Fibroblast of gingiva (primary cell): ENCODE results near the gene B3GNT2.
A peak's percentile ranks its signal among the peaks of the same experiment; 100 is the strongest.
"Not testable (repeated sequence)": the region's sequence is repeated elsewhere in the genome, so short reads cannot be mapped to it uniquely, and the experiment has no call there.

Source experiments
- DNase-seq: peaks from one replicate; pipeline ENCODE4 v3.0.0-alpha.2; 2011; ENCODE audit warnings: low read depth

The B3GNT2 gene, protein sequence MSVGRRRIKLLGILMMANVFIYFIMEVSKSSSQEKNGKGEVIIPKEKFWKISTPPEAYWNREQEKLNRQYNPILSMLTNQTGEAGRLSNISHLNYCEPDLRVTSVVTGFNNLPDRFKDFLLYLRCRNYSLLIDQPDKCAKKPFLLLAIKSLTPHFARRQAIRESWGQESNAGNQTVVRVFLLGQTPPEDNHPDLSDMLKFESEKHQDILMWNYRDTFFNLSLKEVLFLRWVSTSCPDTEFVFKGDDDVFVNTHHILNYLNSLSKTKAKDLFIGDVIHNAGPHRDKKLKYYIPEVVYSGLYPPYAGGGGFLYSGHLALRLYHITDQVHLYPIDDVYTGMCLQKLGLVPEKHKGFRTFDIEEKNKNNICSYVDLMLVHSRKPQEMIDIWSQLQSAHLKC

GRCh38 chr2:62195421-62196277, at the start of gene B3GNT2:
TSS of gene B3GNT2 (plus strand) at chr2:62196115. CDS start at chr2:62222221, 26,106 bp downstream.
- peak; percentile 72 for DNase-seq

- not testable (repeated sequence) for DNase-seq
Observed at GRCh38 chr2:62146790-62147189, 49.1 kb upstream of the B3GNT2 start.

- DNase-seq, result peak; percentile 93
Observed at GRCh38 chr2:62147610-62148301, 48.2 kb upstream of the B3GNT2 start.

DNA sequence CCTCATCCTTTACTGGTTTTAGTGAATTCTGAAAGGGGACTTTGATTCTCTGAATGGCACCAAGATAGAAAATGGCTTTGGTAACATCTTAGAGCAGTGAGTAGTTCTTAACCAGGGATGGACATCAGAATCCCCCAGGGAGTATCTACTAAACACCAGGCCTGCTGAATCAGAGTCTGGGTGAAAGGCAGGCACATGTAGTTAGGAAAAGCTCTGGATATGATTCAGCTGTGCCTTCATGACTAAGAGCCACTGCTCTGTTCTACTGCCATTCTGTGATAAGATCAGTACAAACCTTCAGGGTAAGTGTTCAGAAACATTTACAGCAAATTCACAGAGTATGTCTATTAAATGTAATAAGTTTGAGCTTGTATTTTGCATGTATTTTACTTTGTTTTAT, 46.2 kb upstream of the B3GNT2 start:
- peak; percentile 97 for DNase-seq

- DNase-seq, result no peak
Observed at GRCh38 chr2:62150597-62151305, 45.2 kb upstream of the B3GNT2 start.

DNA sequence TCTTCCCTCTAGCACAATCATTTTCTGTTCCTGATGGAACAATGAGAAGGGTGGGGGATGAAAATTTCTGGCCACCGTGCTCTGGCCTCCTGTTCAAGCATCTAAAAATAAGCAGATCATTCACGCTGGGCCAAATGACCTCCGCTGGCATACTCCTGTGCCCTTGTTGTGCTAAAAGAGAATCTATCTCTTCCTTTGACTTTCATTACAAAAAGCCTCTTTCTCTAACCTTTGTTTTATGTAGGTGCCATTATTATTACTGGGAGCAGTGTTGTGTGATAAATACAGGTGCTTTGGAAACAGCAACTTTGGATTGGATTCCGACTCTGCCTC, 44.6 kb upstream of the B3GNT2 start:
- DNase-seq, result no peak

DNA sequence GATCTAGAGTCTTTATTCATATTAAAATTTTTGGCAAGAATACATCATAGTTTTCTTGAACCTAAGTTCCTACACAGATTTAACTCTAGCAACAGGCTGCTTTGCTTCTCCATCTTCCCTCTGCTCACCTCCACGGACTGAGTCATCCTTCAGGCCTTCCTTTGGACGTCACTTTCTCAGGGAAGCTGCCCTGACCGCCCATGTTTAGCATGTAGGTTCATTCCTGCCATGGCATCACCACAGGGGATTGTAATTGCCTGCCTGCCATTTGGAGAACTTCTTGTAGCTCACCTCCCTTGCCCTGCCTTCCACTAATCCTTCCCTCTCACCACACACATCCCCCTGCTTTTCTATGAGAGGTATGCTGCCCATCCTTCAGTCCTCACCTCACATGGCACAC, 43.9 kb upstream of the B3GNT2 start:
- no peak for DNase-seq

GRCh38 chr2:62156861-62157496, 38.9 kb upstream of the B3GNT2 start:
- no peak for DNase-seq

DNA sequence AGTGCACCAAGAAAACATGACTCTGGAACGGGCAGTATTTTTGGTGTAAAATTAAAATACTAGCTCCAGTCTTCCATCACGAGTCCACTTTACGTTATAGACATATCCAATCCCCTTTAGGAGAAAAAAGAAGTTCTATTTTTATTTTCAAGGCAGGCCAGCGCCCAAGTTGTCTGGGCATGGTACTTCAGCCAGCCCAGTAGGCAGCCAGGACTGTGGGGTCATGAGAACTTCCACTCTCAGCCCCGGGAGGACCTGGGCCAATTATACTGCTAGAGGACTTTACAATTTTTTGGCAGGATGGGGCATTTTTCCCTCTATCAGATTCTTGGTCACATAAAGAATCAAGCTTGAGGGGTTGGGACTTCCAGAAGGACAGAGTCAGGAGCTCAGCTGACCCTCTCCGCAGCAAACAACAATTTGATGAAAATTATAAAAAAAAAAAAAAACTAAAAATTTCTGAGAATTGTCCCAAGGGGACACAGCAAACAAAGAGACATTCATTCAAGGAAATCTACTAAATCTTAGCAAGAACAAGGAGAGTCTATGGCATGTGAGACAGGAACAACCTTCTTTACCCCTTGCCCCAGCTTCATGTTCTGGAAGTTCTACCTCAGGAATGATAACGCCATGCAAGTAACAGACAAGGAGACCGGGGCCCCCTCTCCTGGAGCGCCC, 37.3 kb upstream of the B3GNT2 start:
- no peak for DNase-seq

GRCh38 chr2:62160691-62161090, 35.2 kb upstream of the B3GNT2 start:
- DNase-seq, result not testable (repeated sequence)

DNA sequence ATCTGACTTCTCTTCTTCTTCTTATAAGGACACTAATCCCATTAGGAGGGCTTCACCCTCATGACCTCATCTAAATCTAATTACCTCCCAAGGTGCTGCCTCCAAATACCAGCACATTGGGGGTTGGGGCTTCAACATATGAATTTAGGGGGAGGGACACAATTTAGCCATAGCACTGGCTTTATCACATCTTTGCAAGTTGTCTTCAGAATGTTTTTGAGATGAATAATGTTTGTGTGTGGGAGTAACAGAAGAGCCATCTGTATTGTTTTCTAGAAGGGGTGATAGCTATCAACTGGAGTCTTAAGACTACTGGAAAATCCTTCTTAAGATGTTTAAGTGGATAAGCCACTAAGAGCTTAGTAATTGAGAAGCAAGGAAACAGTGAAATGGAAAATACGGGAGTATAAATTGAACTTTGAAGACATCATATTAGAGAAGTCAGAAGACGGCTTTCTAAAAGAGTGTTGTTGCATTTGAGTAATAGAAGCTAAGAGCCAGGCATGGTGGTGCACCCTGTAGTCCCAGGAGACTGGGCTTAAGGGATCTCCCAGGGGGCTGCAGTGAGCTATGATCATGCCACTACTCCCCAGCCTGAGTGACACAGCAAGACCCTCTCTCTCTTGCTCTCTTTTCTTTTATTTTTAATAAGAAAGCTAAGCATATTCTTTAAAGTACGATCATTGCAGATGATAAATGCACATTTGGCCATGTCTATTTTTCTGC, 32.6 kb upstream of the B3GNT2 start:
- no peak for DNase-seq

DNA sequence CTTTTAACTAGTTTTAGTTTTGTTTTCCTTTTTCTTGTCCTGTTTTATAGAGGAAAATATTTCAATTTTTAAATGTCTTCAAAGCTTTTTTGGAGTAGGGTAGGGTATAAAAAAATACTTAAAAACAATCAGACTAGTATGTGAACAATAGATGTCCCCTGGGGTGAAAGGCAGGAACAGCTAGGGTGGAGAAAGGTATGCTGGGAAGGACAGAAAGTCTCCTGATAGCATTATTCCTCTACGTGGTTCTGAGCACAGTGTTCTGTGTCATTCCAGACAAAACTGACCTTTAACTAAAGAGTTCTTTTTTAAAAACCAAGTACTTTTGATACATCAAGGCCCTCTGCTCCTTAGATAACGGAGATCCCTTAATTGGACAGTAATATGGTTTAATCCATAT, 32.1 kb upstream of the B3GNT2 start:
- DNase-seq, result no peak

- peak; percentile 62 for DNase-seq
Observed at GRCh38 chr2:62175728-62176127, 20.2 kb upstream of the B3GNT2 start.

DNA sequence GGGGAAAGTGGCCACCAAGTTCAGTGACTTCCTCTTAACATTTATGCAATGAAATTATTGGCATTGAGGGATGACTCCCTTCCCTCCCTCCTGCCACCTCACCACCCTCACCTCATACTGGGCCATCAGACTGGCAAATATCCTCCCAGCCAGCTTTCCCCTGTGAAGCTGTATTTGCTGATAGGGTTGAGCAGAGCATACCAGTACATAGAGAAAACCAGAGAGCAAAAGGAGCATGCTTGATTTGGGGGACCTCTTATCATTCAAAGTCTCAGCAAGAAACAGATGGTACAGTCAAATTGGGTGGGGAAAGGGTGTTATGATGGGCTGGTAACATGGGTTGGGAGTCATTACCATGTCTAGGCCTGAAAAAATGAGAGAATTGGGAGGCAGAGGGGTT, 19.1 kb upstream of the B3GNT2 start:
- DNase-seq, result no peak

- no peak for DNase-seq
Observed at GRCh38 chr2:62177392-62178049, 18.4 kb upstream of the B3GNT2 start.

DNA sequence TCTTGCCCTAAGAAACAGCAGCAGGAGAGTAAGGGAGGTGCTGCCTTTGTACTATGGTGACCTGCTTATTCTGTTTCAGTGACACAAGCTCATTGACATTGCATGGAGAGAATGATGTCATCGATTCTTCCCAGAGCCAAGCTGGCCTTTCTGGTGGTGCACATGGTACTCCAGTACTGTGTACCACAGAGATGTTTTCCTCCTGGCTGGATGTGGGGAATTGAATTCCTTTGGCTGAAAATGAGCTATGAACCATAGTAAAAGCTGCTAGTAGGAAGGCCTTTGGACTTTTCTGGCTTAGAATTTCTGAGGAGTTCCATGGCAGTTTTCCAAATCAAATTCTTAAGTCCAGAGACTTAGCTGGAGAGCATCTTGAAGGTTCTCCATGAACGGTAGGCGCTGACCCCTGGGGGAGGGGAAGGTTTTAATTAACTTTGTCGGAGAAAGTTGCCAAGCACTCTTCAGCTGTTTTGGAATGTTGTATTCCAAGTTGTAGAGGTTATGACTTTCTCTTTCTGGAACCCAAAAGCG, 17.1 kb upstream of the B3GNT2 start:
- DNase-seq, result peak; percentile 22

DNA sequence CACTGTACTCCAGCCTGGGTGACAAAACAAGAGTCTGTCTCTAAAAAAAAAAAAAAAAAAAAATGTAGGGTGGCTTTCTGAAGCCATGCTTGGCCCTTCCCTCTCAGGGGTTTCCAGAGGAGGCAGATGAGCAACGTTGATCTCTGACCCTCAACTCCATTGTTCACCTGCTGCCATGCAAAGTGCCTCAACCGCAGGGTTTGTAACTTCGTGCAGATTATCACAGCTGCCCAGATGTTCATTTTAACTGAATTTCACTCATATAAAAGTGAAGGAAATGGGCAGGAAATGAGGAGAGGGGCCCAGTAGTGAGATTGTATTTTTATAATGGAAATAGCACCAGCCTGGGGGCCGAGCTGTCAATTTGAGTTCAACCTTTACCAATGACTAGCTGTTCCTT, 14.9 kb upstream of the B3GNT2 start:
- DNase-seq, result no peak

DNA sequence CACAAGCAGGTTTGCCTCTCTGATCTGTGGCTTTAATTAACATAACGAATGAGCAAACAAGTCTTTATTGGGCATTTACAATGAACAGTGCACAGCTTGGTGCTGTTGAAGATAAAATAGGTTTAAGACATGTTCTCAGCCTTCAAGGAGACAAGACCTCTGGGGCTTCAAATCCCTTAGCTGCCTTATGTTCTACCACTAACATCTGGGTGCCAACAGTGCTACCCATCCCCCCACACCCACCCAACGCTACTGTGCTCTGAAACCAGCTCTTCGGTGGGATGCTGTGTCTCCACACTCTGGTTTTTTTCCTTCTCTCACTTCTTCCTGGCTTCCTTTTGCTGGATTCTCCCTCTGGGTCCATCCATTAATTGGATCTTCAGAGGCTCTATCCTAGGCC, 14.1 kb upstream of the B3GNT2 start:
- no peak for DNase-seq

- no peak for DNase-seq
Observed at GRCh38 chr2:62184512-62185230, 11.2 kb upstream of the B3GNT2 start.
